A673 (cell line): Measurements from ENCODE around the gene GSE1.

Experiments
- EZH2 ChIP-seq: fragments of 200-600 bp; sonication (generic); IDR thresholded peaks from 2 replicates; pipeline ENCODE4 v1.6.1; 2017; ENCODE audit warnings: borderline replicate concordance, low read depth, mild to moderate bottlenecking, mixed read lengths, antibody characterized with exemption, low read length; ENCODE audit not compliant: poor library complexity, severe bottlenecking
- TF ChIP-seq, protein P1 (sequence below): fragments of 300-800, 200-600 bp; sonication (generic); conservative IDR thresholded peaks from 2 replicates; pipeline ENCODE4 v1.5.1; 2017; ENCODE audit warnings: low read depth, mild to moderate bottlenecking, antibody characterized with exemption, low read length, moderate library complexity, mixed read lengths

DNA sequence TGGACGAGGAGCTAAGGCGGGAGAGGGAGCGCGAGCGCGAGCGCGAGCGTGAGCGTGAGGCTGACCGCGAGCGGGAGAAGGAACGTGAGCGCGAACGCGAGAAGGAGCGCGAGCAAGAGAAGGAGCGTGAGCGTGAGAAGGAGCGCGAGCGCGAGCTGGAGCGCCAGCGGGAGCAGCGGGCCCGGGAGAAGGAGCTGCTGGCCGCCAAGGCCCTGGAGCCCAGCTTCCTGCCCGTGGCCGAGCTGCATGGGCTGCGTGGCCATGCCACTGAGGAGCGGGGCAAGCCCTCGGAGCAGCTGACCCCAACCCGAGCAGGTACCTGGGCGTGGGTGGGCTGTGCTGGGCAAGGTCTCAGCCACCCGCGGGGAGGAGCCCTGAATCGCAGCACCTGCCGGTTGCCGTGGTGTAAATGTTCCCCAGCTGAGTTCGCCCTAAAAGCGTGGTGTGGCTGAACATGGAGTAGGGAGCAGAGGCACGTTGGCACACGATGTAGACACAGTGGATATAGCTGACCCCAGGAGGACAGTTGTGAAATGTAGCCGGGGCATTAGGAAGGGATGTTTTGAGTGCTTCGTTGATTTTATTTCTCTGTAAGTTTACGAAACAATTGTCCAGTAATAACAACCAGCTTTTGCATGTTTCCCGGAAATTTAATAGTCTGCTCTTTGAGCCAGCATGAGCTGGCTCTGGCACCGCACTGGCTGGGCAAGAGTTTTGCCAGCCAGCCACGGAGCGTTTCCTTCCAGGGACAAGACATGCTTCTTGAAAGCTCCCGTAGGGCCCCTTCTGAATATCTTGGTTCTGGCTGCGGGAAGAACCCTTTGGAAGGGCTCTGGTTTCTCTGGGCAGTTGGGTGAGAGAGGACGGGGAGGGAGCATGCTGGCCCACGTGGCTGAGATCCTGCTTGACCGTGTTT is 43.5 kb downstream of the GSE1 start:
- TF ChIP-seq, protein P1, sequence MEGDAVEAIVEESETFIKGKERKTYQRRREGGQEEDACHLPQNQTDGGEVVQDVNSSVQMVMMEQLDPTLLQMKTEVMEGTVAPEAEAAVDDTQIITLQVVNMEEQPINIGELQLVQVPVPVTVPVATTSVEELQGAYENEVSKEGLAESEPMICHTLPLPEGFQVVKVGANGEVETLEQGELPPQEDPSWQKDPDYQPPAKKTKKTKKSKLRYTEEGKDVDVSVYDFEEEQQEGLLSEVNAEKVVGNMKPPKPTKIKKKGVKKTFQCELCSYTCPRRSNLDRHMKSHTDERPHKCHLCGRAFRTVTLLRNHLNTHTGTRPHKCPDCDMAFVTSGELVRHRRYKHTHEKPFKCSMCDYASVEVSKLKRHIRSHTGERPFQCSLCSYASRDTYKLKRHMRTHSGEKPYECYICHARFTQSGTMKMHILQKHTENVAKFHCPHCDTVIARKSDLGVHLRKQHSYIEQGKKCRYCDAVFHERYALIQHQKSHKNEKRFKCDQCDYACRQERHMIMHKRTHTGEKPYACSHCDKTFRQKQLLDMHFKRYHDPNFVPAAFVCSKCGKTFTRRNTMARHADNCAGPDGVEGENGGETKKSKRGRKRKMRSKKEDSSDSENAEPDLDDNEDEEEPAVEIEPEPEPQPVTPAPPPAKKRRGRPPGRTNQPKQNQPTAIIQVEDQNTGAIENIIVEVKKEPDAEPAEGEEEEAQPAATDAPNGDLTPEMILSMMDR, result no peak
- no peak for TF ChIP-seq EZH2
